ENCODE results near the gene IGSF3.
"Not testable (repeated sequence)": the region's sequence is repeated elsewhere in the genome, so short reads cannot be mapped to it uniquely, and the experiment has no call there.

The IGSF3 gene

DNA sequence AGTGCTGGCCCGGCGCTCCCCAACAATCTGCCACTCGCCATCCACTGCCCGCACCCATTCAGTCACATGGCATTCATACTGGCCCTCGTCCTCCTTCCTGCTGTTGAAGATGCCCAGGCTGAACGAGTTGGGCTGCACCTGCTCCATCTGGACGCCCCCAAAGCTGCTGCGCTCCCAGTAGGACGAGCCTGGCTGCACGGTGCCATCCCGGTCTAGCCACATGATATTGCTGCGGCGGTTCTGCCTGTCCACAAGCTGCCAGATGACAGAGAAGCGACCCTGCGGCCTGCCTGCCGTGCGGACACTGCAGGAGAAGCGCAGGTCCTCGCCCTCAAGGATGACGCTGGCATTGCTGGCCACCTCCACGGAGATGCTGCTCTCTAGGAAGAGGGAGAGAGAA is 63.9 kb downstream of the IGSF3 start:
- in situ Hi-C loops (cut with MboI; ENCODE audit: low sequenced_read_pairs): not testable (repeated sequence)

DNA sequence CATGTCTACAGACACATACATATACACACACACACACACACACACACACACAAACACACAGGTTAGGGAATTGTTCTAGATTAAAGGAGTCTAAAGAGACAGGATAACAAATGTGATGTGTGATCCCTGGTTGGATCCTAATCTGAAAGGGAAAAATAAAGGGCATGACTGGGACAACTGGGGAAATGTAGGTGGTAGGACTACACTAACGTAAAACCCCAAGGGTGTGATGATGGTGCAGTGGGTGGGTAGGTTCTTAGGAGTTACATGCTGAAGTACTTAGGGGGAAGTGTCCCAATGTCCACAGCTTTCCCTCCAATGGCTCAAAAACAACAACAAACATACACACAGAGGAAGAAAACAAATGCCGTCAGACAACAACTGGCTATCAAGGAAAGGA is 68.2 kb downstream of the IGSF3 start:
- in situ Hi-C loops (cut with MboI; ENCODE audit: low sequenced_read_pairs): not testable (repeated sequence)

DNA sequence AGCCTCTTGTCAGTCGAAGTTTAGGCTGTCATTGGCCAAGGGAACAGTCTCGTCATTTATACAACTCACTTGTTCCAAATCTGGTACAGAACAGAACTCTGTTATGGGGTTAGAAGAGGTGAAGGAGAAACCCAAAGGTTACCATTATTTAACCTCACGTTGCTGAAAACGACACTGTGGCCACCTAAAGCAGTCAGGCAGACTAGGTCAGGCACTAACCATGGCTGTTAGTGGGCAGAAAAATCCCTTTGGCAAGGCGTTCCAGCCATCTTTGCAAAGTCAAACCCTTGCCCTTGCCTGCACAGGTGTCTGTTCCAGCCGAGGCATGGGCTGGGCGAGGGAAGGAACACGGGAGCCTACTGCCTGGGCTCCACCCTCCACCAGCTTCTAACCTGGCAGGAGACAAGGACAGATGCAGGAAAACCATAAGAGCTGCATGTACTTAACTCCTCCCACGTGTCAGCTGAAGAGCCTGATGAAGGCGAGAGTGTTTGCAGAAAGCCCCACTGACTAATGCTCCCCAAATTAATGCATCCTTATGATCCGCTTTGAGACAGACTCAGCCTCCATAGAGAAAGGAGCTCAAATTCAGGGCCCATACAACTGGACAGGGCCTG is 69.0 kb downstream of the IGSF3 start:
- in situ Hi-C loops (cut with MboI; ENCODE audit: low sequenced_read_pairs): not testable (repeated sequence)

DNA sequence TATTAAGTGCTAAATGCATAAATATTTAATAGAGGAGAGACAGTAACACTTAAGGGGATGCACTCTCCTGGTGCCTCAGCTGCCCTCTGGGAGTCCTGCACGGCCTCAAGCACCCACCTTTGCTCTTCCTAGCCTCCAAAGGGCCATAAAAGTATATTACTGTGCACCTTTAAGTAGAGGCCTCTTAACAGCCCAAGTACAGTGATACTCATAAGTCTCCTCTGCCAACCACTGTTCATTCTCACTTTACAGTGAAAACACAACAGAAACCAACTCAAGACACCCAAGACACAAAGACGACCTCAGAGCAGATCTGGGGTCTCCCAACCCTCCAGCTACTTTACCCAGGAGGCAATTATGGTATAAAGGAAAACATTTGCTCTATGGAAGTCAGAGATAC is 70.1 kb downstream of the IGSF3 start:
- in situ Hi-C loops (cut with MboI; ENCODE audit: low sequenced_read_pairs): not testable (repeated sequence)

DNA sequence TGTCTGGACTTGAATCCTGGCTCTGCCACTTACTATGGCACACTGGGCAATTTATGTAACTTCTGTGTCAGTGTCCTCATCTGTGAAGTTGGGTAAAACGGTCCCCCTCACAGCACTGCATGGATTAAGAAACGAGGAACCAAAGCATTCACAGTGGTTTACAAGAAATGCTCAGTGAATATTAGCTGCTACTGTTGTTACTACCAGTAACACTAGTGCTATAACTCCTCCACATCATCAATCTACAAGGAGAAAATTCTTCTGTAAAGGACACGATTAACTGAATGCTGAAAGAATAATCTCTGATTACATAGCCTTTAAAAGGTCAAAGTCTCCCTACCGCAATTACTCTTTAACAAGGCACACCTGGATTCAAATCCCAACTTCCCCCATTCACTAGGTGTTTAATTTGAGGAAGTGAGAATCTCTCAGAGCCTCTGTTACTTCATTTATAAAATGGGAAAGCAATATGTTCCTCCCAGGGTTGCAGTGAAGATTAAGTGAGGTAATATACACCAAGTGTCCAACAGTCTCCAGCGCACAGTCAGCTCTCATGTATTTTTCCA is 70.7 kb downstream of the IGSF3 start:
- in situ Hi-C loops (cut with MboI; ENCODE audit: low sequenced_read_pairs): not testable (repeated sequence)

DNA sequence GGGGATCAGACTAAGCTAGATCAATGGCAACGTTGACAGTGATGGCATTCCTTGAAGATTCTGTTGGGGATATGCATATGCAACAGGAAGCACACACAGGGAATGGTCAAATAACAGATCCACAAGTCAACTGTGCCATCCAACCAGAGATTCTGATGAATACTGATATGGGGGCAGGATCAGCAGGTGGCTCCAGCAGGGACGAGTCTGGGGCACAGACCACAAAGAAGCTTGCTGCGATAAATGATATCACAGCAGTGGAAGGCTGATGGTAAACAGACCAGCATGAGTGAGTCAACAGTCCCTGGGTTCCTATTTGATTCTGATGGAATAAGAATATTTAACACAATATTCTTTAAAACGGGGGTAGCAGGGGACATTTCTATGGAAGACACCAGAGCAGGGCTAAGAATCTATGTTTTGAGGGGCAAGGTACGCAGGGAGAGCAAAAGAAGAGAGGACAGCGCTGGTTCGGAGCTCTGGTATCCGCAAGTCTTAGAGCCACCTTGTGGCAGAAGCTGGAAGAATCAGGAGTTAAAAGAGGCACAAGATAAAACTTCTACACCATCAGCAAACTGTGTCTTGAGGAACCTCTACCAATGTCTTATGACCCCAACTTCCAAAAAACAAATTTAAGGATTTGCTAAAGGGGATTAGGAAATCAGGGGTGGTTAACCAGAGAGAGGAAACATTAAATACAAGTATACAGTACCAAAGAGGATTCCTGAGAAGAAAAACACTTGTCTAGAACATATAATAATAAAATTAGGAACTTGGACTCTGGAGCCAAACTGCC is 71.4 kb downstream of the IGSF3 start:
- in situ Hi-C loops (cut with MboI; ENCODE audit: low sequenced_read_pairs): not testable (repeated sequence)

DNA sequence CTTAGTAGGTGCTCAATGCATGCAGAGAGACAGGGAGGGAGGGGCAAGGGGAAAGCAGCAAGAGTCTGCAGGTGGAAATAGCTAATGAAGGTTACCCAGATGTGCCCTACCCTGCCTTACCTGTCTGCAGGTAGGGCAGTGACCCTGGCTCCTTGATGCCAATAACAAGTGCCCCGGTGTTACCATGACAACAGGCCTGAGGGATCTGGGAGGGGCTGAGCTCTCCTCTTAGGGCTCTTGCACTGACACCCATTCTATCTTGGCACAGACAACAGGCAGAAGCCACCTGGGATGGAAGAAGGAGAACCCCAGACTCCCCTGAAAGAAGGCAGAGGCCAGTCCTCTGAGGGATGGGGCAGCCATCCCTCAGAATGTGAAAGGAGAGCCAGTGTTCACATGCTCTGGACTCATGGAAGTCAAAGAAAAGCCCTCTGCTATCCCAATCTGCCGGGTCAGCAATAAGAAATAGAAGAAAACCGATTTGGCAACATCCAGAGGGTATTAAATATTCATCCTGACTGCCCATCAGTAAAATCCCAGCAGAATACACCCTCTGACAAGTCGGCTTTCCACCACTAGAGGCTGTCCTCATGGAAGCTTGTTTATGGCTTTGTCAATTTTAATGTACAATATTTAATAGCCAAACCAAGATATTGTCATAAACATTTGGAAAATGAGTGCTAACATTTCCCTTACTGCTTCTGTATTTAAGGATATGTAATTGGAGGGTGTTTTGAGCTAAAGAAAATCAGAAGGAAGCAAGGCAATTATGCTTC is 72.3 kb downstream of the IGSF3 start:
- in situ Hi-C loops (cut with MboI; ENCODE audit: low sequenced_read_pairs): not testable (repeated sequence)

DNA sequence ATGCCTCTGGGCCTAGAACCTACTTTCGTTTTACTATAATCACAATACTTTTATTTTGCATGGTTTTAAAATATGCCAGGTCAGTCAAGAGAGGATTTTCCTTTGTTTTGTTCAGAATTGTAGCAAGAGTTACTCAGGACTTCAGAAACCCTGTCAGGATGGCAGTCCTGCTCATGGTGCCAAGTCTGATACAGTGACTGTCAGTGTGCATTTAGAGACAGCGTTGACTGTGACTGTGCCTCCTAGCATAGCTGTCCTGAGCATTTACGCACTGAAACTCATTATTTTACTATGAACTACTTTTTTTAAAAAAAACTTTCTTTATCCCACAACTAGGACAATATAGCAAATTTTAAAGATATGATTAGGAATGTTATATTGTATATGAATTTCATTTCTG is 73.6 kb downstream of the IGSF3 start:
- in situ Hi-C loops (cut with MboI; ENCODE audit: low sequenced_read_pairs): not testable (repeated sequence)

DNA sequence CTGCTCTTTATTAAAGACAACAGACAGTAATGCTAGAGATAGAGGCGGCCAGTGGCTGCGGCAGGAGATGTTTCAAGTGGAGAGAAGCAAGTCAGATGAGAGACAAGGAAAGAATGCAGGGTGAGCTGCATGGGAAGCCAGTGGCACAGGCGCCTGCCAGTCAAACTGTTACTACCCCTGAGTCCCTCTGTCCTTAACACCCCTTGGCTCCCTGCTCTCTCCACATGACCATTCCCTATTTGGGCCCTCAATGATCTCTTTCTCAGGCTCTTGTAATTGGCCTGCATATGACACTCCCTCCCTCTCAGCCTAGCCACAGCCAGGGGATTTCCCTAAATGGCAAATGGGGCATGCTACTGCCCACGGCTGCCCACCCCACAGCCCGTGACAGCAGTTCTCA is 74.1 kb downstream of the IGSF3 start:
- in situ Hi-C loops (cut with MboI; ENCODE audit: low sequenced_read_pairs): not testable (repeated sequence)

DNA sequence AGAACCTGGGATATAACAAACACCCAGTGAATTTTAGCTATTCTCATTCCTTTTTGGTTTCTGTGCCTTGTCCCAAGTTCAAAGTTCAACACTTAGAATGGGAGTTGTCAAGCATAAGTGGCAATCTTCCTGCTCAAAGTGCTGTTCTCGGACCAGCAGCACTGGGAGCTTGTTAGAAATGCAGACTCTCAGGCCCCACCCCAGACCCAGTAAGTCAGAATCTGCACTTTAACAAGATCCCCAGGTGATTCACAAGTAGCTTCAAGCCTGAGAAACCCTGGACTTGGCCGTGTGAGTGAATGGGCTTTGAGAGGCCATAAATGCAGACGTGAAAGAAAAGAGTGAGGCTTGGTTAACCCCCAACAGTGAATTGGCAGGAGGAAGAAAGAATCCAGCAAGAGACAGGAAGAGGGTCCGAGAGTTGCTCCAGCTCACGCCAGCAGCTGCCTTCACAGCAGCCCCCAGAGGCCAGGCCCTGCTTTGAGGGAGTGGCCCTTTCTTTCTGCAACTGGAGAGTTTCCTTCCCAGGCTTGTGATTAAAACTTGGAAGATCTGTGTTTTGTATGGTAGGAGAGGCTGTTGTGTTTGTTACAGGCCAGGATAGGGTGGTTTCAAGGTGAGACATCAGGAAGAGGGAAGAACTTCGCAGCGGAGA is 75.5 kb downstream of the IGSF3 start:
- in situ Hi-C loops (cut with MboI; ENCODE audit: low sequenced_read_pairs): not testable (repeated sequence)

DNA sequence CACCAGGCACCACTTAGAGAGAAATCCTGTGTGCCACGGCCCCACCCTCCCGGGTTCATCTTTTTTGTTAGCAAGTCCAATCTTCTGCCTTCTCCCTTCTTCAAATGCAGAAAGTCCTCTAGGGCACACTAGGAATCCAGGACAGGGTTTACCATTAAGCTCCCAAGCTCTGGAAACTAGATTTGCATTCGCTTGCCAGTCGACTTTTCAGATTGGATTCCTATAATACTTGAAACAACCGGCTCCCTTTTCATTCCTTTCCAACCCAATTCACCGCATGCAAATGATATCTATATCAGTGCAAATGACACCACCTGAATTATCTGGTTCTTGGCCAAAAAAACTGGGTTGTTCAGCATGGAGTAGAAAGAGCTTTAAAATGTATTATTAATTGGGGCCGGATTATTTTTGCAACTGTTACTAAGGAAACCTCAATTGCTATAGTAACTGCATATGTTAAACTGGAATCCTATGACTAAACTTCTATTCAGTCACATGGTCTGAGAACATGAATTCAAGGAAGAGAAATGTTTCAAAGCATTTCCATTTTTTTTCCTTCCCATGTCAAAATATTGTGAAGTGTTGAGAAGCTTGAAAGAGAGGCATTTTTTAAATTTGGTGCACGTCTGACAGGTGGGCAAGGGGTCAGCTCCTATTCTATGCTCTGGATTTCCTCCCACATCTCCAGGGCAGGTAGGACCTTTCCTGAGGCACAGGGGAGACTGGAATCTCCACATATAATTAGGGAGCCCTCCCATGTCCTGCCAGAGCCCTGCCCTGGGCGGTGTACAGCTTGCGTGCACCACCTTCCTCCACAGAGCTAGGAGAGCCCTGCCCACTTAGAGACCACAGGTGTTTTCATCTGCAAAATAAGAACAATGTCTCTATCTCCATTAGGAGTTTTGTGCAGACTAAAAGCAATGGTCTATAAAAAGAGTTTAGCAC is 76.3 kb downstream of the IGSF3 start:
- in situ Hi-C loops (cut with MboI; ENCODE audit: low sequenced_read_pairs): not testable (repeated sequence)

DNA sequence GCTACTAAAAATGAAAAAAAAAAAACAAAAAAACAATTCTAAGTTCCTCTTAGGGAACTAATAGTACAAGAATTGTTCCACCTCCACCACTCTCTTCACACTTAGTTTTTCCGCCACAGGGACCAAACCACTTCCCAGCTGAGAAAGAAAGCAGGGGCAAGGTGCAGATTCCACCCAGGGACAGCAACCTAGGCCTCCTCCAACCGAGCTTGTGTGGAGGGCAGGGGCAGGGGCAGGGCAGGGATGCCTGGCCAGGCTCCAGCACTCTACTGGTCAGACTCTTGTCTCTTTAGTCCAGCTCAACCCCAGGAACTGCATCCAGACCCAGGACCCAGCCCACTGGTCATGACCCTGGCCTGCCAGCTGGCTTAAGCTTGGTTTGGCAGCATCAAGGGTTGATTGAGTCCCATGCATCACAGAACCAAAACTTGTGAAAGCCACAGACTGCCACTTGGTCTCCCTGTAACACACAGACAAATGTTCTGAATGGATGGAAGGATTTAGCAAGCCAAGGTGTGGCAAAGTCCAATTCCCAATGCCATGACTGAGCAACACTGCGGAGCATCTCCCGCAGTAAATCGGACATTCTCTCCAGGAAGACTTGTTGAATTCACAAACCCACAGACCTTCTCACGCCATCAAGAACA is 77.1 kb downstream of the IGSF3 start:
- in situ Hi-C loops (cut with MboI; ENCODE audit: low sequenced_read_pairs): not testable (repeated sequence)

DNA sequence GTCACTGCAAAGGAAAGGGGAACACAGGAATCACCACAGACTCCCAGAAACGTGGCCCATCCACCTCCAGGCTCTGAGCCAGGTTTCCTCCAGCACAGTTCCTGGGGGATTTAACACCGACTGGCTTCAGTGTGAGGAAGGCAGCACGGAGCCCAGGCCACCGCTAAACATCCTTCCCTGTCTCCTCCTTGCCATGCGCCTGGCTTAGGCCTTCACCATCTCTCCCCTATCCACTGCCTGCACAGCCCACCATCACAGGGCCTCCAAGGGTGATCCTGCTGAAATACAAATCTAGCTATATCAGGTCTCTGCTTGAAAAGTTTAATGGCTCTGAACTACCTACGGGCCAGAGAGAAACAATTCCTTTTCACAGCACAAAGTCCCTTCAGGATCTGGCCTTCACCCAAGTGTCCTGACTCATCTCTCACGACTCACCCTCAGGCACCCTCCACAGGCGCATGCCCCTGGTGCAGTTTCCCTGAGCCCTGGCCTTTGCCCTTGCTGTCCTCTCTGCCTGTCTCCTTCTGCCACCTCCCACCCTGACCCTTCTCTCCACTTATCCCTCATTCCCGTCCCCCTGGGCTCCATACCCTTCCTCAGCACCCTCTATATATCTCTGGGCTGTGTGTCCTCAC is 78.3 kb downstream of the IGSF3 start:
- in situ Hi-C loops (cut with MboI; ENCODE audit: low sequenced_read_pairs): loop anchor here (10.0 kb wide), 1 partner anchor 86 kb away; no protein-coding TSS in a partner anchor

DNA sequence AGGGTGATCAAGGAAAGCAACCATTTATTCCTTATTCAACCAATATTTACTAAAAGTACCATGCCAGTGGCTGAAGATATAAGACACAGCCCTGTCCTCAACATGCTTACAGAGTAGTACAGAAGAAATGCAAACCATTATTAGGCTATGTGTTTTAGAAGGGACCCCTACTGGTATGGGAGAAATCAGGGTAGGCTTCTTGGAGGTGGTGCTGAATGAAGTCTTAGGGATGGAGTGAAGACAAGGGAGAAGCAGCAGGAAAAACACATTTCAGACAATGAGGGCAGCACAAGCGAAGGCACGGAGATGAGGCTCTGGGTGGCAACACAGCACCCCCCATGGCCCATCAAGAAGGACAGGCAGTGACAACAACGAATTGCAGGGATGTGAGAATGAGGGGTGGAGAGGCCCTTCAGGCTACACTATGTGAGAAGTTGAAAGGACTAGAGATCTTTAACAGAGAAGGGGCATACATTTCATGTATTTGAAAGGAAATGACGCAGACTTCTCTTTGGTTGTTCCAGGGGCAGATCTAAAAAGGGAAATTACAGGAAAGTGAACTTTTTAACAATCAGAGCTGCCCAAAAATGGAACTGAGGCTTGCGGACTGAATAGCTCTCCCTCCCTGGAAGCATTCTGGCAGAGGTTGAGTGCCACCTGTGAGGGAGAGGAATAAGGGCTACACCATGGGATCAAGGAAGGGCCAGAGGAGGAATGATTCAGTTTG is 79.9 kb downstream of the IGSF3 start:
- in situ Hi-C loops (cut with MboI; ENCODE audit: low sequenced_read_pairs): loop anchor here (10.0 kb wide), 1 partner anchor 87 kb away; no protein-coding TSS in a partner anchor

DNA sequence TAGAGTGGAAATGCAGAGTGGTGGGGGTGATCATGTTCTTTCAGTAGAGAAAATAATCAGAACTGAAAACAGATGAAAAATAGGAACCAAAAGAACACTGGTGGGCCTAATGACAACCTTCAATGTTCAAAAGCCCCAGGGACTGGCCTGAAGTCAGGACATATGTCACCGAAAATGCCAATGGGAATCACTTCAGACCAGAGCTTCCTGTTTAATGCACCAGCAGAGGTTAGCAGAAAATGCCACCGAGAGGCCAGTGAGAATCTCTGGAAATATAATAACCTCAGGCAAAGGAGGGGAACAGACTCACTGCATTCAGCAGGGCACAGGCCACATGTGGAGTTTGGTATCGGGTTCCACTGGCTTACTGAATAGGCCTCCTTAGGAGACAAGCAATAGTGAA is 80.8 kb downstream of the IGSF3 start:
- in situ Hi-C loops (cut with MboI; ENCODE audit: low sequenced_read_pairs): loop anchor here (10.0 kb wide), 1 partner anchor 88 kb away; no protein-coding TSS in a partner anchor

DNA sequence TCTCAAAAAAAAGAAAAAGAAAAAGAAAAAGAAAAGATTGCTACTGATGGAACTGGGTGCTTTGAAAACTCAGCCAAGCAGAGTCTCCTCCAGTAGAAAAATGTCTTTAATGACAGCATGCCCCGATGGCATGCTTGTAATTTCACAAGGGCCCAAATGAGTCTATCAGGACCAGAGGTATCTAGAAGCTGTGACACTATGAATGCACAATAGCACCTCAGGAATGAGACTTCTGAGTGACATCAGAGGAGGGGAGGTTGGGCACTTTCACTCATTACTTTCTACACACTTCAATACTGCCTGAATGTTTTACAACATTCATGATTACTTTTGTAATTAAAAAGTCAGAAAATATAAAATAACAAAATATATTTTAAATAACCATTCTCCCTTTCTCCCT is 81.6 kb downstream of the IGSF3 start:
- in situ Hi-C loops (cut with MboI; ENCODE audit: low sequenced_read_pairs): loop anchor here (10.0 kb wide), 1 partner anchor 89 kb away; no protein-coding TSS in a partner anchor

DNA sequence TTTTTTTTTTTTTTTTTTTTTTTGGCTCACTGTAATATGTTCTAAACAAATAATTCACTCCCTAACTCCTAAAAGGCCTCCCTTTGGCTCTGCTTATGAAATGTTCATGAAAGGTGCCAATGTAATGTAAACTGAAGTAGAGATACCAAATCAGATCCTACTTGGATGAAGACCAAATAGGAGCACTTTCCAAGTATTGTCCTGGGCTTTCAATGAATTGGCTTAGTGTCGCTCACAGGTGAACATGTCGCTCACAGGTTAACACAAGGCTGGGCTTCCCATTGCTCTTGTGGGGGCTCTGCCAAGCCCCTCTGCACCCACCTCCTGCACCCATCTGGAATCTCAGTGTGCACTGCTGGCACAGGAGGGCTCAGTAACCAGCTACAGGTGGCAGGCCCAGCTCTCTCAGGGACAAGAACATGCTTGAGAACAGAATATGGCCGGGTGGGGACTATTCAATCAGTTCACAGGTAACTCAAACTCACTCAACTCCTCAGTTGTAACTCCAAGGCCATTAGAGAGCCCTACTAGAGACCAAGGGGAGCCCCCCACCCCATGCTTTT is 86.1 kb downstream of the IGSF3 start:
- in situ Hi-C loops (cut with MboI; ENCODE audit: low sequenced_read_pairs): loop anchor here (10.0 kb wide), 1 partner anchor 93 kb away; no protein-coding TSS in a partner anchor

Measured in HL-60/S4 (cell line).